BLaER1 (cell line): ENCODE measurements around the gene GATAD2B.
A peak's percentile ranks its signal among the peaks of the same experiment; 100 is the strongest.
"Not testable (repeated sequence)": the region's sequence is repeated elsewhere in the genome, so short reads cannot be mapped to it uniquely, and the experiment has no call there.

ENCODE experiments used
- H3K27ac ChIP-seq: shearing (Covaris generic); formaldehyde crosslinking; 2 replicates; pipeline ENCODE4 v1.8.1; 2022
- H3K27me3 ChIP-seq: shearing (Covaris generic); formaldehyde crosslinking; 2 replicates; pipeline ENCODE4 v1.8.1; 2022
- H3K36me3 ChIP-seq: shearing (Covaris generic); formaldehyde crosslinking; 2 replicates; pipeline ENCODE4 v1.8.1; 2022
- H3K4me1 ChIP-seq: shearing (Covaris generic); formaldehyde crosslinking; 2 replicates; pipeline ENCODE4 v1.8.1; 2022
- H3K4me2 ChIP-seq: shearing (Covaris generic); formaldehyde crosslinking; 2 replicates; pipeline ENCODE4 v1.8.1; 2022
- H3K4me3 ChIP-seq: shearing (Covaris generic); formaldehyde crosslinking; 2 replicates; pipeline ENCODE4 v1.8.1; 2022
- H3K9ac ChIP-seq: shearing (Covaris generic); formaldehyde crosslinking; 2 replicates; pipeline ENCODE4 v1.8.1; 2022
- H3K9me3 ChIP-seq: shearing (Covaris generic); formaldehyde crosslinking; 2 replicates; pipeline ENCODE4 v1.8.1; 2022
- H4K20me1 ChIP-seq: shearing (Covaris generic); formaldehyde crosslinking; 2 replicates; pipeline ENCODE4 v1.8.1; 2022
- Cebpa-rat ChIP-seq: shearing (Covaris generic); IDR thresholded peaks from 2 replicates; pipeline ENCODE4 v1.8.1; 2022

The GATAD2B gene

GRCh38 chr1:153771261-153771660 is 151.5 kb downstream of the GATAD2B start:
- Histone ChIP-seq H4K20me1 (no peaks in the 10 kb centered on the region), H3K4me2 (peak overlapping the region; percentile 96), H3K9me3 (no peaks in the 10 kb centered on the region), H3K27ac (peak overlapping the region; percentile 100), H3K4me1 (peaks cover 90% of the 10 kb centered on the region), H3K9ac (peak overlapping the region; percentile 93), H3K4me3 (peak overlapping the region; percentile 83), H3K36me3 (peaks cover 36% of the 10 kb centered on the region), H3K27me3 (no peaks in the 10 kb centered on the region)
- TF ChIP-seq Cebpa-rat, result no peak

DNA sequence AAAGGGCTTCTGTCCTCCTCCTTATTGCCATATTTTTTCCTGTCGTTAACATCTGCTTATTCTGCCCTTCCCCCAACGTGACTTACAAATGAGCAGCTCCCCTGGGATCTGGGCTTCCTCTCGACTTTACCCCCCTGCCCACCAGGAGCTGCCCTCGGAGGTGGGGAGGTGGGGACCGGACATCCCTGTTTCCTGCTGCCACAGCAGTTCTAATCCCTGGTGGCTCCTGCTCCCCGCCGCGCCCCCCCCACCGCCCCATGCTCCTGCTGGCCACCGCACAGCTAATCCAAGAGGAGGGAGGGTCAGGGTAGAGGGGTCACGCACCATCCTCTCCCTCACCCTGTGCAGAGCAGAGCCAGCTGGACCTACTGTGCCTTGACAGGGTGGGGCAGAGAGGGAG is 152.0 kb downstream of the GATAD2B start:
- H3K4me3 ChIP-seq, result peak overlapping the region; percentile 83
- H3K27me3 ChIP-seq, result no peaks in the 10 kb centered on the region
- peak overlapping the region; percentile 93 for H3K9ac ChIP-seq
- peak overlapping the region; percentile 100 for H3K27ac ChIP-seq
- peaks cover 40% of the 10 kb centered on the region for H3K36me3 ChIP-seq
- peak overlapping the region; percentile 96 for H3K4me2 ChIP-seq
- TF ChIP-seq Cebpa-rat, result no peak
- H3K9me3 ChIP-seq, result no peaks in the 10 kb centered on the region
- H3K4me1 ChIP-seq, result peaks cover 87% of the 10 kb centered on the region
- H4K20me1 ChIP-seq, result no peaks in the 10 kb centered on the region

GRCh38 chr1:153769221-153769620 is 153.6 kb downstream of the GATAD2B start:
- H3K36me3 ChIP-seq, result peaks cover 56% of the 10 kb centered on the region
- no peak for TF ChIP-seq Cebpa-rat

DNA sequence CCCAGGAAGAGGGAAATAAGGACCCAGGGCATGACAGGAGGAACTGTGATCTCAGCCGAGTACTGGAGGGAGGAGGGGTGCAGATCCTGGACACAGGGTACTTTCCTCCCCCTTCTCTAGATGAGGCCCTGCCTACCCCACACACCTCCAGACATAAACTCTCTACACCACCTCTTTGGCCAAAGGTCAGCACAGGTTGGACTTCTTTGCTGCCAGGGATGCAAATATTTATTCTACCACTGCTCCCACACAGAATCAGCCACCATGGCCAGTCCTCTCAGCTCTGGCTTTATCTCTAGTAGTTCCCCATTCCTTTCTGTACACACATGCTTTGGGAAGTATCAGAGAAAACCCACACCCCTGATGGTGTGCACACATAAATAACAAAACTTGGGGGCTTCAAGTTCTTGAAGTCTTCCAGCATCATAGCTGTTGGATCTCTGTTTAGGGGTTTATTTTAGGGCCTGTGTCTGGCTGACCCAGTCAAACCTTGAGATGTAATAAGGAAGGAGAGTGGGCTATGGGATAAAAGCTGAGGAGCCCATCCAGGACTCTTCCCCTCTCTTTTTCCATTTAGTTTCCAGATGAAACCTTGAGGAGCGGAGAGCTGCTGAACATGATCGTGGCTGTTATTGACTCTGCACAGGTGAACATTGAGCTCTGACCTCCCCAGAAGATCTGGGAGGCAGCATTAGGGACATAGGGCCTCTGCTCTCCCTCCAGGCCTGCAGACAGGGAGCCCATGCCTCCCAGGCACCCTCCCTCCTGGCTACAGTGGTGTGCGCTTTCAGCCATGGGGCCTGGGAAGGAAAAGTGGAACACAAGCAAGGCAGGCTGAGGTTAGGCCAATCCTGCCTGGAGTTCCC is 154.2 kb downstream of the GATAD2B start:
- no peak for TF ChIP-seq Cebpa-rat
- H3K9me3 ChIP-seq, result no peaks in the 10 kb centered on the region
- peak overlapping the region; percentile 100 for H3K27ac ChIP-seq
- no peaks in the 10 kb centered on the region for H3K27me3 ChIP-seq
- H3K36me3 ChIP-seq, result peaks cover 63% of the 10 kb centered on the region
- H3K4me3 ChIP-seq, result peak overlapping the region; percentile 15; the same call in 1 of the 2 replicates
- peaks cover 84% of the 10 kb centered on the region for H3K4me1 ChIP-seq
- H4K20me1 ChIP-seq, result no peaks in the 10 kb centered on the region
- peak overlapping the region; percentile 96 for H3K4me2 ChIP-seq
- H3K9ac ChIP-seq, result peak overlapping the region; percentile 93

More at GRCh38 chr1:153769221-153769620, 153.6 kb downstream of the GATAD2B start:
- Histone ChIP-seq H4K20me1 (no peaks in the 10 kb centered on the region), H3K4me2 (peak overlapping the region; percentile 96), H3K27me3 (no peaks in the 10 kb centered on the region), H3K4me1 (peaks cover 84% of the 10 kb centered on the region), H3K9me3 (no peaks in the 10 kb centered on the region), H3K27ac (peak overlapping the region; percentile 100), H3K4me3 (peak overlapping the region; percentile 83; the same call in 1 of the 2 replicates), H3K9ac (peak overlapping the region; percentile 93)

DNA sequence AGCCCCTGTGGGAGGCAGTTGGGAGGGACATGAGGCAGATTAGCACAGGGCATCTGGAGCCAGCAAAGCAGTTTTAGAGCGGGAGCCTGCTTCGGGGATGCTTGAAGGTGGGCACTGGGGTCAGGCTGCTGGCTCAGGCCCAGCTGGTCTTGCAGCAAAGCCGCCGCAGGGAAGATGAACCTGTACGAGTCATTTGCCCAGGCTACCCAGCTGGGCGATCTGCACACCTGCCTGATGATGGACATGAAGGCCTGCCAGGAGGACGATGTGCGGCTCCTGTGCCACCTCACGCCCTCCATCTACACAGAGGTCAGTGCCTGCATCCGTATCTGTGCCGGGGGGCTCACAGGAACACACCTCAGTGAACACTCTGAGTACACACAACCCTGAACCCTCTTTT is 155.3 kb downstream of the GATAD2B start:
- TF ChIP-seq Cebpa-rat, result no peak
- Histone ChIP-seq H3K4me1 (peaks cover 84% of the 10 kb centered on the region), H3K27me3 (no peaks in the 10 kb centered on the region), H3K9ac (peak overlapping the region; percentile 12; the same call in 1 of the 2 replicates), H3K4me2 (peak overlapping the region; percentile 96), H3K36me3 (peaks cover 69% of the 10 kb centered on the region), H3K27ac (peak overlapping the region; percentile 100), H4K20me1 (no peaks in the 10 kb centered on the region), H3K4me3 (no peak overlapping the region), H3K9me3 (no peaks in the 10 kb centered on the region)

DNA sequence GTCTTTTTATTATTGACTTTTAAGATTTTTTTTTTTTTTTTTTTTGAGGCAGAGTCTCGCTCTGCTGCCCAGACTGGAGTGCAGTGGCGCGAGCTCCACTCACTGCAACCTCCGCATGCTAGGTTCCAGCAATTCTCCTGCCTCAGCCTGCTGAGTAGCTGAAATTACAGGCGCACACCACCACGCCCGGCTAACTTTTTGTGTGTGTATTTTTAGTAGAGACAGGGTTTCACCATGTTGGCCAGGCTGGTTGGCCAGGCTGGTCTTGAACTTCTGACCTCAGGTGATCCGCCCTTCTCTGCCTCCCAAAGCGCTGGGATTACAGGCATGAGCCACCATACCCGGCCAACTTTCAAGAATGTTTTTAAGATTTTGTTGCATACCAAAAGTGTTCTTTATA is 156.1 kb downstream of the GATAD2B start:
- Histone ChIP-seq H3K36me3 (peaks cover 74% of the 10 kb centered on the region), H3K4me2 (peak overlapping the region; percentile 22; the same call in 1 of the 2 replicates), H3K4me1 (peaks cover 81% of the 10 kb centered on the region), H3K27ac (peak overlapping the region; percentile 100)
- not testable (repeated sequence) for H4K20me1 ChIP-seq, H3K27me3 ChIP-seq, H3K4me3 ChIP-seq, H3K9me3 ChIP-seq, H3K9ac ChIP-seq

DNA sequence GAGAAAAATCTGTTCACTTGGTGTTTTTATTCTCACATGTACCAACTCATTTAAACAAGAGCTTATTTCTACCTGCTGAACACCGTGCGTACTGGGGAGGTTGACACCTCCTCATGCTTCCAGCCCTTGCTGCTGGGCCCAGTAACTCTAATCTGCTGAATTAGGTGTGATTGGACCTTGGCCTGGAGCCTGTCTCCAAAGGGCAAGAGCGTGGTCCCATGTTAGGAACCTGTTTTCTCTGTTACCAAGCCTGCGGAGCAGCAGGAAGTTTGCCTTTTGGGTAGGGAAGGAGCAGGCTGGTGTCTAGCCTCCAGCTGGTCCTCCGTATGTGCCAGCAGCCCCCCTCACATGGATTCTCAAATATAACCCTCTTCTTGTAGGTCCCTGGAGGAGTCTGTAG is 158.5 kb downstream of the GATAD2B start:
- Histone ChIP-seq H3K9me3 (no peaks in the 10 kb centered on the region), H3K36me3 (peaks cover 97% of the 10 kb centered on the region), H3K9ac (peak overlapping the region; percentile 71), H3K4me3 (no peak overlapping the region), H4K20me1 (no peaks in the 10 kb centered on the region), H3K27me3 (no peaks in the 10 kb centered on the region), H3K27ac (peak overlapping the region; percentile 85), H3K4me2 (peak overlapping the region; percentile 76), H3K4me1 (peaks cover 60% of the 10 kb centered on the region)
- no peak for TF ChIP-seq Cebpa-rat

DNA sequence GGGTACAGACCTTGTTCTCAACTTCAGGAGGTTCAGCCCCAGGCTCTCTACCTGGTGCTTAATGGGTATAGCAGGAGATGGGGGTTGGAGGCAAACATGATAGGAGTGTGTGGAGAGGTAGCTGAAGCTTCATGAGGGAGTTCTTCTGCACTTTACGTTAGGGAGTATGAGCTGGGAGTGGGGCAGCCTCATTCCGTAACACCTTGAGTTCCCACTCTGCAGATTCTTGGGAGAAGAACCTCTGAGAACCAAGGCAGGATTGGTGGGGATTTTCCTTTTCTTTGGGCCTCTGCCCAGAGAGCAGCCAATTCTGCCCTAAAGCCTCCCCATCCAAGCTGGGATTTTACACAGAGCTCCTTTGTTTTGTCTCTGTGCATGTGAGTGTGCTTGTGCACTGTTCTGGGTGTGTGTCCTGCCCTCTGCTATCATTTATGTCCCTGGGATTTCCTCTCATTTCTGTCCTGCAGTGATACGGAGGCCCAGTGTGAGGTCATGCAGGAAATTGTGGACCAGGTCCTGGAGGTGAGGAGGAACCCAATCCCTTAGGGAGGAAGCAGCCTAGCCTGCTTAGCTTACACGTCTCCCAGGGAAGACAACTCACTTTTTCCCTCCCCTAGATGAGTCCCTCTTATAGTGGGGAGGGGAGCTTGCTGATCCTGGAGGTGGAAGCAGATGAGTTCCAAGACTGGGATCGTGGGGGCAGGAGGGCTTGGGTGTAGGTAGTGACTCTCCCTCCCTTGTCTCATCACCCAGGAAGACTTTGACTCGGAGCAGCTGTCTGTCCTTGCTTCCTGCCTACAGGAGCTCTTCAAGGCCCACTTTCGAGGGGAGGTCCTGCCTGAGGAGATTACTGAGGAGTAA is 159.2 kb downstream of the GATAD2B start:
- Histone ChIP-seq H3K9ac (peak overlapping the region; percentile 71), H3K4me2 (peak overlapping the region; percentile 76), H3K36me3 (peaks cover 99% of the 10 kb centered on the region), H3K27me3 (no peaks in the 10 kb centered on the region), H3K4me3 (0 out of 2 replicates have a peak overlapping the region, but pooled peaks have one; percentile 18), H3K27ac (peak overlapping the region; percentile 85), H4K20me1 (no peaks in the 10 kb centered on the region), H3K9me3 (no peaks in the 10 kb centered on the region), H3K4me1 (peaks cover 53% of the 10 kb centered on the region)
- no peak for TF ChIP-seq Cebpa-rat

DNA sequence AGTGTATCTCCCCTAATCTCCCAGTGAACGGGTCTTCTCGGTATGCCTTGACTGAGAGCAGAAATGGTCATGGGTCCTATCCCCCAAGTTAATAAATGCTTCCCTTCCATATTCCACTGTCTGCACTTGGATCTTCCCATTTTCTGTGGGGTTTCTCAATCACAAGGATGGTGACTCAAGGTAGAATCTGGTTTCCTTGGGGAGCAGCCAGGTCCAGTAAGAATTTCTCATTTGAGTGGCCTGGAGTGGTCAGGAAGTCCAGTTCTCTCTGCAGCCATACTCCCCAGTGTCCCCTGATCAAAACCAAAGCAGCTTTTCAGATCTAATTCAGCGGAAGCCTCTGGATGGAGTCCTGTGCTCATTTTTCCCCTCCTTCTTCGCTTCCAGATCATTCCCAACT is 162.3 kb downstream of the GATAD2B start:
- no peak overlapping the region for H3K27ac ChIP-seq
- H3K9ac ChIP-seq, result no peak overlapping the region
- no peak for TF ChIP-seq Cebpa-rat
- no peaks in the 10 kb centered on the region for H4K20me1 ChIP-seq
- no peak overlapping the region for H3K4me2 ChIP-seq
- no peaks in the 10 kb centered on the region for H3K9me3 ChIP-seq
- no peaks in the 10 kb centered on the region for H3K27me3 ChIP-seq
- peaks cover 29% of the 10 kb centered on the region for H3K4me1 ChIP-seq
- peaks cover 100% of the 10 kb centered on the region for H3K36me3 ChIP-seq
- H3K4me3 ChIP-seq, result no peak overlapping the region
